GM21390 (cell line): ENCODE data around the gene COL9A3.

Experiments
- ATAC-seq: cut with Tn5 transposase; IDR thresholded peaks from one replicate; pipeline ENCODE4 v1.9.1; 2021; ENCODE audit not compliant: unreplicated experiment

COL9A3 gene

GRCh38 chr20:62796699-62797491 lies 20.0 kb upstream of the COL9A3 start:
- no peak for ATAC-seq

- no peak for ATAC-seq
These were observed 18.9 kb upstream of the COL9A3 start for GRCh38 chr20:62797671-62798532.

DNA sequence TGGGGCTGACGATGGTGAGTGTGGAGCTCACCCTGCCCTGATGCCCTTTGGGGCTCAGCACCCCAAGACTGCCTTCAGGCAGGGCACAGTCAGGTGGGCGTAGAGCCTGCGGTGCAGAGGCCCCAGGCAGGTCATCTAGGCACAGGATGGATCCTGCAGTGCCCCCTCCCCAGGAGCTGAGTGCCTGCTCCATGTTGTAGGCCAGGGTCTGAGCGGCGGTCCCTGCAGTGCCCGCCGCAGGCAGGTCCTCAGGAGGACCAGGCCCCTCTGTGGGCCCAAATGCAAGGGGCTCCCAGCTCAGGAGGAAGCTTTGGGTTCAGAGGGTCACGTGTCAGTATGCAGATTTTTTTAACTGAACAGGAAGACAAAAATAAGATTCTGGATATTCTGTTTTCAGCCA lies 17.8 kb upstream of the COL9A3 start:
- ATAC-seq = no peak

DNA sequence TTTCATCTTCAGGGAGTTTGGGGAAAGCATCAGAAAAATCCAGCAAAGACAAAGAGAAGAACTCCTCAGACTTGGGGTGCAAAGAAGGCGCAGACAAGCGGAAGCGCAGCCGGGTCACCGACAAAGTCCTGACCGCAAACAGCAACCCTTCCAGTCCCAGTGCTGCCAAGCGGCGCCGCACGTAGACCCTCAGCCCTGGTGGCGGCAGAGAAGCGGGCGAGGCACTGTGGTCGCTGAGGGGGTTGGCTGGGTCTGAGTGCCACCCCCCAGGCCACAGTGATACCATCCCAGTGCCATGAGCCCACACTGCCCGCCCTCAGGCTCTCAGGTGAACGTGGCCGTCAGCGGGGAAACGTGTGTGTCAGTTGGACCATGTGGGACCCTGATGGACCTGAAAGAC lies 17.4 kb upstream of the COL9A3 start:
- no peak for ATAC-seq

GRCh38 chr20:62799873-62800272 lies 17.0 kb upstream of the COL9A3 start:
- no peak for ATAC-seq

- no peak for ATAC-seq
These were observed 16.3 kb upstream of the COL9A3 start for GRCh38 chr20:62800314-62801259.

DNA sequence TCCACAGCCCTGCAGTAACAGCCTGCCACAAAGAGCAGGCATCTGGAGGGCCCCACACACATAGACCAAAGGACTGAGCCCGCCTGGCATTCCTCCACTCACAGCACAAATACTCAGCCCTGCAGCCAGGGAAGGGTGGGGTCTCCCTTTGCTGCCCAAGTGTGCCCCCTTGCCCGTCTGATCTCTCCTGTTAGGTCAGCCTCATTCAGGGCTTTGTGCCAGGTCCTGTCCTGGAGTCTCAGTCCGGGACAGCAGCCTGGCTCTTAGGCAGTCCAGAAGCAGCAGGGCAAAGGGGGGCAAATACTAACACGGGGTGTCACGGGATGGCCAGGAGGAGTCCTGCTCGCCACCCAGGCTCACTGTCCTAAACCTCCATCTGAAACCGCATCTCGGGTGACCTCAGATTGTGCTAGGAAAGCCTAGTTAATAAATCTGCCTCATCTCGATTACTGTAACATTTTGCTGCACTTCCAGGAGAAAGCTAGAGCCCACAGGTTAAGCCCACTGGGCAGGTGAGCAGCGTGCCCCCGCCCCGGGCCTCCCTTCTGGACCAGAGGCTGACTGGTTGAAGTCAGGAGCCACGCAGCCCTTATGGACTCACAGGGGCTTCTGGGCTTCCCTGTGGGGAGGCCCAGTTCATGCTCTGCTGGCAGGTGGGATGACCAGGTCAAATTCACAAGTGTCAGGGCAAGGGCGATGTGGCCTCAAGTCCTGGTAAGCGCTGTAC lies 15.4 kb upstream of the COL9A3 start:
- ATAC-seq = no peak

DNA sequence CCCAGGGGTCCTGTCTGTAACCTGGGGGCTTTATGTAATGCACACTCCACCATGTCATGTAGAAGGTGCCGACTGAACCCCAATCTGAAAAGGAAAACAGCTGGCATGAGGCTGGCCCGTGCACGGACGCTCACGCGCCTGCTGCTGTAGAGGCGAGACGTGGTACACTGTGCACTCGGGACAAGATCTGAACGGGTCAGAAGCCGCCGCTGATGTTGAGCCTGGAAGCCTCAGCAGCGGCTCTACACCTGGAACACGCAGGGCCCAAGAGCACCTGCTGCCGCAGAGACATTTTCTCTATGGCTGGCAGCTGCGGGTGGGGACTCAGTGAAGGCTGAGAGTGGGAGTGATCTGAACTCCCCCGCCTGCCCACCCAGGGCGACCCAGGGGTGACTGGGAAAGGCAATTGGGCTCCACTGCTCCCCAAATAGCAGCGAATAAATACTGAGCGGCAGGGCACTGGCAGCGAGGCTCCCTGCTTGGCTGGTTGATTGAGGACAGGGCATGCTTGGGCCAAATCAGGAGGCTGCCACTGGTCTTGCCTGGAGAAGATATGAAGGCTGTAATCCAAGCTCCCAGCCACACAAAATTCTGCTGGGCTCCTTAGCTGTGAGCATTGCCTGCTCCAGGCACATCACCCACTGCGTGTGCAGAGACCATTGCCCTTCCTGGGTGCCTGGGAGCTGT lies 14.7 kb upstream of the COL9A3 start:
- no peak for ATAC-seq

GRCh38 chr20:62804021-62804626 lies 12.7 kb upstream of the COL9A3 start:
- ATAC-seq = no peak

GRCh38 chr20:62804627-62805154 lies 12.2 kb upstream of the COL9A3 start, which contains the start of gene OGFR:
OGFR (plus strand) TSS chr20:62804835; CDS start chr20:62804860, 25 bp downstream.
- no peak for ATAC-seq

- ATAC-seq = no peak
These were observed 11.6 kb upstream of the COL9A3 start for GRCh38 chr20:62805155-62805710.

- ATAC-seq = no peak
These were observed 11.0 kb upstream of the COL9A3 start for GRCh38 chr20:62805711-62806382.

- no peak for ATAC-seq
These were observed 10.3 kb upstream of the COL9A3 start for GRCh38 chr20:62806383-62807050.

GRCh38 chr20:62807444-62808210 lies 9.2 kb upstream of the COL9A3 start:
- no peak for ATAC-seq

GRCh38 chr20:62808211-62808865 lies 8.5 kb upstream of the COL9A3 start:
- no peak for ATAC-seq
